Left cardiac atrium (tissue), 4 donors: ENCODE data around the gene WWC1. TPM values are rescaled to one million over a fixed set of nuclear protein-coding genes. Genes with fewer than 3 reads are reported as not detected.
A peak's percentile ranks its signal among the peaks of the same experiment; 100 is the strongest.
"Not testable (repeated sequence)": the region's sequence is repeated elsewhere in the genome, so short reads cannot be mapped to it uniquely, and the experiment has no call there.

Experiments
- ATAC-seq, 2 donors: fragments of 200-7000 bp; cut with Tn5 transposase; one replicate each; pipeline ENCODE4 v1.9.1; 2020; ENCODE audit warnings: mild to moderate bottlenecking in 2 of 2, moderate library complexity in 2 of 2
- DNase-seq: peaks from one replicate; pipeline ENCODE4 v3.0.0-alpha.2; 2020
- intact Hi-C, 2 donors: fragments of 100-400 bp; cut with DNase I; formaldehyde crosslinking; loops; one replicate each; pipeline versions ENCODE4 v1.14.1 to v1.15.1; 2022 to 2023
- total RNA-seq, 2 donors: library from RNA; stranded (reverse); fragmentation: NEBNext Ultra II Directional; extraction: Animal tissue kit (Norgen Biotek cat#: 25700); gene quantifications; one replicate each; pipeline ENCODE4 v1.2.1, GENCODE V29; 2021
- donor health status: DM: no; HTN: yes; CAD: no.
- donor health status: DM: no; HTN: yes; CAD: no; lungs with severe emphysema.
- donor health status: DM: yes; HTN: yes; CAD: no.
- donor health status: Dilated cardiomyopathy.

Gene WWC1
- total RNA-seq, 2 donors from 2014 or later: 3.4 to 6.2 TPM

DNA sequence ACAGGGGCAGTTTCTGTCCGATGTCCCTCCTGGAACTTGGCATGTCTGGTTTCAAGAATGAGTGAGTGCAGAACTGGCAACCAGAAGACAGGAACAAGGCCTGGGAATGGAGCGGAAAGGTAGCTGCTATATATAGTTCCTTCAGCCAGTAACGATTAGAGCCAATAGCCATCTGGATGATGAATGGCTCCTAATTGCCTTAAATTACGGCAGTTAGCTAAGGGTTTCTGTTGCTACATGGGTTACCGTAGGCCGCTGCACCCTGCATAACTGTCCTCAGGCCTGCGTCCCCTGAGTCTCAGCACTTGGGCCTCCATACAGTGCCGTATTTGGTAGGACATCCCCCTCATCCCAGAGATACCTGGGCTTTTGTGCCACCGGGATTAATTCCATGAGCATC is 29.4 kb downstream of the WWC1 start:
- DNase-seq (no peak), ATAC-seq (no peak)
- intact Hi-C loops: no loop called here

DNA sequence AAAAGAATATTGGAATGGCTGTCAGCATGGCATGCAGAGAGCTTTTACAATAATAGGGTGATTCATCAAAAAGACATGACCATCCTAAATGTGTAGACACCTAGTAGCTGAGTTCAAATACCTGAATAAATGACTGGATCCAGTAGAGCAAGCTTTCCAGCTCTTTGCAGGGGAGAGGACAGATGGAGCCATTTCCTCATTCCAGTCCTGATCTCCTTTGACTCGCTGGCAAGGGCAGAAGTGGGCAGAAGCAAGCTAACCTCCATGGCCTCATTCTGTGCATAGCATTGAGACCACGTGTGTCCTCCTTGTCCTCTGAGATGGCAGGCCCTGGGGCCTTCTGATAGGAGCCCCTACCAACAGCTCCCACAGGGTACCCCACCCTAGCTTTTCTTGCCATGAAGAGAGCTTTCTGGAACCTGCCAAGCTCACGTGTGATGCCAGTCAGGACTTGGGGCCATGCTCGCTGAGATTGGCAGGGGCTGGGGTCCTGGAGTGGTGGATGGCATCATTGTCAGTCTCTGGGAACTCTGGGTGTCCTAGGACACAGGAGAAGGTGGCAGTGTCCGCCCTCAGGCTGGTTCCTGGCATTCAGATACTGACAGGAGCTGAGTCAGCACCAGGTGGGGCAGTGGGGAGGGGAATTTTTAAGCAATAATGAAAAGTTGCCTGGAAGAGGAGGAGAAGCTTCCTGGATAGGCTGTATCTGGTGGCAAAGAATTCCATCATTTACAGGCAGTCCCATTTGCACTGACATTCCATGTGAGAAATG is 33.6 kb downstream of the WWC1 start:
- ATAC-seq (peak; percentile 44 to 81), DNase-seq (no peak)

DNA sequence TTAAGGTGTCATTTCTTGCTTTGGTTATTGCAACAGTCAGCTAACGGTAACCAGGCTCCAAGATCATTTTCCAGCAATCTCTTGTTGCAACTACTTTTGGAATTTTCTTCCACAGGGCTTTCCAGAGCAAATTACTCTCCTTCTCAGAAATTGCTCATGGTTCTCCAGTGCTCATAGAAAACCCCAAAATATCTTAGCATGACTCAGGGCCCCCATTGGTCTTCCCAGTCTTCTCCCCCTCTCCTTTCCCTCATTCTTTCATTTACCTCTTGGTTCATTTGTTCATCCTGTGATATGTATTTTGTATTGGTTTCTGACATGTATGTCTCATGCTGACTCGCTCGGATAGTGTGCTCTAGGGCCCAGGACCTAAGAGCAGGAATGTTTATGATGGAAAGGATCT is 35.6 kb downstream of the WWC1 start:
- ATAC-seq (no peak), DNase-seq (no peak)
- intact Hi-C loops: no loop called here

More for the DNA sequence above, 33.6 kb downstream of the WWC1 start:
- intact Hi-C loops: no loop called here

DNA sequence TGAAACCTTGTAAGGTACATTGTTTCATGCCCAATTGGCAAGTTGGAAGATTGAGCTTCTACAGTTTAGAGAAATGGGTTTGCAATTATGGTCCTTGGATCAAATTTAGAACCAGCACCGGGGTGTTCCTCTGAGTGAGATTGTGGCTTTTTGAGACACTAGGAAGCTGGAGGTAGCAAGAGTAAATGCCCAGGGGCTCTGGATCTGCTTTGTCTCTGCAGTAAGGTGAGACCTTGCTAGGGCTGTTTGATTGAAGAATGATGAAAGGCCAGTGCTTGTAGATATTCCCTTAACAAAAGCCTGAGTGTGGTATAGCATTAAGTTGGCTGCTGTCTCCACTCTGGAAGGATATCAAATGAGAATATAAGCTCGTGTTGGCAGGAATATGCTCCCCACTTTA is 36.0 kb downstream of the WWC1 start:
- ATAC-seq (no peak), DNase-seq (no peak)
- intact Hi-C loops: no loop called here

DNA sequence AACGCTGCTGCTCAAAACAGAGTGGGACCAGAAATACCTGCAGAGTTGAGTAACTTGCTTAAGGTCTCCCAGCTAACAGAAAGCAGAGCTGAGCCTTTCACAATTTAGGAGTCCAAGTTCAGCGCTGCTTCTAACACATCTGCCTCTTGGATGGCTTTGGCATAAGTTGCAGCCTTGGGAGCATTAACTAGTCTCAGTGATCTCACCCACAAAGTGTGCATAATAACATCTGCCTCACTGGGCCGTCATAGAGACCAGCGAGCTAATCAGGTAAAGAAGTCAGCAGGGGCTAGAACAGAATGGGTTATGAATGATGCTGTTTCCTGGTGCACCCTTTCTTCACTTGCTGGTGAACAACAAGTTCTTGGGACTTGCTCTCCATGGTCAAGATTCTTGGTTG is 36.5 kb downstream of the WWC1 start:
- DNase-seq (no peak), ATAC-seq (no peak)
- intact Hi-C loops: no loop called here

DNA sequence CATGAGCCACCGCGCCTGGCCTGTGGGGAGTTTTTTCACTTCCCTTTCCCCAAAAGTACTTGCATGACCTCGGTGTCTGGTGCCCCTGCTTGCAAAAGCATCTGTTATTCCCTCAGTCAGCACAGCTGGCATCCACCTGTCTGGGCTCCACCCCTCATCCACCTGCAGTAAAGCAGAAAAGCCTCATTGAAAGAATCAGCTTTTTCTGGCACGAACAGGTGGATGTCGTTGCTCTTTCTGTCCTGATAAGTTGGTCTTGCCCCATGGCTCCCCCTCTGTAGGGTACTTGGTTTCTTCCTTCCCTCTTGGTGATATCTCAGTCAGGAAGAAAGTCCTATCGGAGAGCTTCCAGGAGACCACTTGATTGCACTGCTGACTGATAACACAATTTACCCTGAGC is 37.4 kb downstream of the WWC1 start:
- ATAC-seq: no peak

DNA sequence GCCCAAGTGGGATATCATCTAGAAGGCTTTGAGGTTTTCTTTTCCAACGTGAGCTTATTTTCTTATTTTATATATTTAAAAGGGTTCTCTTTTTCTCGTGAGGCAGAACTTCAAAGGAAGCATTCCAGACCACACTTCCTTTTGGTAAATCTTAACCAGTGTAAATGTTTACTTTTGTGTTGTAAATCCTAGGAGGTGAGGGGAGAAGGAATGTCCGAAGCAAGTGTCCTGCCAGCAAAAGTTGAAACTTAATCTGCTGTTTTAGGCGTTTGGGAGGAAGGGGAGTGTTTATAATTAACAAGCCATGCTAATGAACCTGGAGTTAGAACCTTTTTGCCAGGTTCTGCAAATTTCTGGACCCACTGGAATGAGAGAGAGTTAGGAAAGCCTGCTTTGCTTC is 37.9 kb downstream of the WWC1 start:
- intact Hi-C loops: no loop called here
- ATAC-seq: no peak

More for the DNA sequence above, 37.4 kb downstream of the WWC1 start:
- DNase-seq: no peak
- intact Hi-C loops: no loop called here

DNA sequence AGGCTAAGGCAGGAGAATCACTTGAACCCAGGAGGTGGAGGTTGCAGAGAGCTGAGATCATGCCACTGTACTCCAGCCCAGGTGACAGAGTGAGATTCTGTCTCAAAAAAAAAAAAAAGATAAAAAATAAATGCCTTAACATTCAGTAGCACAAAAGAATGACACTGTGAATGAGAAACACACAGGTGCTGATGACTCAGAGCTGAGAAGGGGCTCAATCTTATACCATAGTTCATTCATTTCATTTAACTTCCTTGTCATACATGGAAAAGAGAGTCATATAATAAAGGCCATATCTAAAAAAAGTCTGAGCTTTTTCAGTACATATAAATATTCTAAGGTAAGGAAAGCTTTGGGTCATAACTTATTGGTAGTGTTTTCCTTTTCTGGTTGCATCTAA is 40.6 kb downstream of the WWC1 start:
- intact Hi-C loops: no loop called here
- DNase-seq (no peak), ATAC-seq (no peak)

More for the DNA sequence above, 37.9 kb downstream of the WWC1 start:
- DNase-seq: no peak

DNA sequence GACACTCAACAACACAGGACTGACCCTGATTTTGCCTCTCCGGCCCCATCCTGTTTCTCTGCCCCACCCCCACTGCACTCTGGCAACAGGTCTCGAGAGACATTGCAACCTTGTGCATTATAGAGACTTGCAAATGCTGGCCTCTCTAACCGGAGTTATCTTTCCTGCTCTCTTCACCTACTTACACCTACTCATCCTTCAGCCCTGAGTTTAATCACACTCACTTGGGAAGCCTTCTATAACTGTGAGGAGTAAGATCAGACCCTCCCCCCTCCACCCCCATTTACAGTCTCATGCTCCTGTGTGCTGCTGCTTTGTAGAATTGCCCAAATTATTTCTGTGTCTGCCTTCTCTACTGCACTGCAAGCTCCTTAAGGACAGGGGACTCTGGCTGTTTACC is 42.8 kb downstream of the WWC1 start:
- DNase-seq: no peak
- intact Hi-C loops: no loop called here
- ATAC-seq: peak; percentile 15 to 32

DNA sequence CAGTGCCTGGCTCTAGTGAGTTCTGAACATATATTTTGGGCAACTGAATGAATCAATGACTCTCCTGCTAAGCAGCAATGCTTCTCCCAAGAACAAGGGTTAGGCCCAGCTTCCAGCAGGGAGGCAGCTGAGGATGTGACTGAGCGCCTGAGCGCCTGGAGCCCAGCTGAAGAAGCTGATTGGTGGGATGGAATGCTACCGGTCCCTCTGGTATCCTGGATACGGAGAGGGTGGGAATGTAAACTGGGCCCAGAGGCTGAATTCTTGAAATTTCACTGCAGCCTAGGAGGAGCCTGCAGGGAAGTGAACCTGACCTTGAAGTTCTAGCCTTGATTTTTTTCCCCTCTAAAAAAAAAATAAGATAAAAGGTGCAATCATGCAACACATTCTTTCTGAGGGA is 43.2 kb downstream of the WWC1 start:
- DNase-seq: no peak
- intact Hi-C loops: no loop called here
- peak; percentile 44 to 91 for ATAC-seq

DNA sequence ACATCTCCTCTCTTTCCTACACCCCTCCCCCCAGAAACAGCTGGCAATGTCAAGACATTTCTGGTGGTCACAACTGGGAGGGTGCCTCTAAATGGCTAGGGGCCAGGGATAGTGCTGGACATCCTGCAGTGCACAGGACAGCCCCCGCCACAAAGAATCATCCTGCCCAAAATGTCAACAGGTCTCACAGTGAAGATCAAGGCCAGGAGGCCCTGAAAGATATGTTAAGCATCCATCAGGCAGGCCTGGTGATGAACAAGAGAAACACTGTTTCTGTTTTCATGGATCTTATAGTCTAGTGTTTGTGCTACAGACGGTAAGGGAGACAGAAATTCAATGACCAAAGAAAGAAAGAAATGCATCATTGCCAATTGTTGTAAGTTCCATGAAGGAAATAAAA is 45.9 kb downstream of the WWC1 start:
- ATAC-seq (no peak), DNase-seq (no peak)
- intact Hi-C loops: no loop called here

DNA sequence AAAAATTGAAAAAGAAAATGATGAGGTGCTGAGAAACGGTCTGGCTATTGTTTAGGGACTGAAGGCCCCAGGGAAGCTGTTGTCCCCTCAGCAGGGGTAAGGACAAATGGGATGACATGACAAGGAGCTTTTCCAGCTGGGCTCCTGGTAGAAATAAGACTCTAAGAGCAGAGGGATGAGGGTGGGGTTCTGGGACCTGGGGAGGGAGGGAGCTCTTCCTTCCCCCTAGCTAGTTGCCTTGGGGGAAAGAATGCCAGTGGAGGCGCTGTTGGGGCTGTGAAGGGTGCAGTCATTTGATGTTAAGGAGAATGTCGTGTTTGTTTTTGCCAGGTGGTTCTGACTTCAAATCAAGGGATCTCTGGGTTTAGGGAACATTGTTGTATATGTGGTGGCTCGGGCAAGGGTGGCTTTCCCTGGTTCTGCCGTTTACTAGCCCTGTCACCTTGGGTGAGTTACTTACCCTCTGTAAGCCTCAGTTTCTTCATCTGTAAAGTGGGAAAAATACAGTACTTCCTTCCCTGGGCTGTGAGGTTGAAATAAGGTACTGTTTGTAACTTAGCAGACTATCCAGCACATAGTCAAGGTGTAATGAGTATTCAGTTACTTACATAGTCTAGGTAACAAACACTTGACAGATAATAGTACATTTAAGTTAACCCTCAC is 47.8 kb downstream of the WWC1 start:
- DNase-seq (no peak), ATAC-seq (no peak)

DNA sequence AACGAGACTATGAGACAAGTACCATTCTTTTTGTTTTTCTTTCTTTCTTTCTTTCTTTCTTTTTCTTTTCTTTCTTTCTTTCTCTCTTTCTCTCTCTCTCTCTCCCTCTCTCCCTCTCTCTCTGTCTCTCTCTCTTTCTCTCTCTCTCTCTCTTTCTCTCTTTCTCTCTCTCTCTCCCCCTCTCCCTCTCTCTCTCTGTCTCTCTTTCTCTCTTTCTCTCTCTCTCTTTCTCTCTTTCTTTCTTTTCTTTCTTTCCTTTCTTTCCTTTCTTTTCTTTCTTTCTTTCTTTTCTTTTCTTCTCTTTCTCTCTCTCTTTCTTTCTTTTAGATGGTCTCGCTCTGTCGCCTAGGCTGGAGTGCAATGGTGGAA is 48.3 kb downstream of the WWC1 start:
- DNase-seq, intact Hi-C loops, ATAC-seq: not testable (repeated sequence)

More for the DNA sequence above, 47.8 kb downstream of the WWC1 start:
- intact Hi-C loops: no loop called here

DNA sequence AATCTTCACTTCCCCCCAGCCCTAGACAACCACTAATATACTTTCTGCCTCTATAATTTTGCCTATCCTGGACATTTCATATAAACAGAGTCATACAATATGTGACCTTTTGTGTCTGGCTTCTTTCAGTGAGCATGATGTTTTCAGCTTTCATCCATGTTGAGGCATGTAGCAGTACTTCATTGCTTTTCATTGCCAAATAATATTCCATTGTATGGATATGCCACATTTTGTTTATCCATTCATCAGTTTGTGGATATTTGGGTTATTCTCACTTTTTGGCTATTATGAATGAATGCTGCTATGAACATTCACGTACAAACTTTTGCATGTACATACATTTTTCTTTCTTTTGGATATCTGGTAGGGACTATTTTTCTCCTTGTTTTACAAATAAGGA is 49.0 kb downstream of the WWC1 start:
- ATAC-seq: no peak
- no peak for DNase-seq
- intact Hi-C loops: no loop called here

DNA sequence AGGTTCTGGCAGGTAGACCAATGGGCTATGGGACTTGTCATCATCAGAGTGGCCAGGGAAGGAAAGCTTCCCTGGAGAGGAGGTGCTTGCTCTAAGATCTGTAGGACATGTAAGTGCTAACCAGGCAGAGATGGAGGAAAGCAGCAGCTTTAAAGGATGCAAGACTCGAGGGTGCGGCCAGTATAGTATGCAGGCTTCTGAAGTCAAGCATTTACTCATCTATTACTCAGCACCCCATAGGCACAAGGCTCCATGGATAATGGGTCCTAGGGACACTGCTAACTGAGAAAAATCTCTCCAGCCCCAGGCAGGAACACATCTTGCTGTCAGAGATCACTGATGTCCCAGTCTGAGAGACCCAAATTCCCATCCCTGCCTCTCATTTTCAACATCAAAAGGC is 49.7 kb downstream of the WWC1 start:
- intact Hi-C loops: no loop called here
- no peak for ATAC-seq
- no peak for DNase-seq

DNA sequence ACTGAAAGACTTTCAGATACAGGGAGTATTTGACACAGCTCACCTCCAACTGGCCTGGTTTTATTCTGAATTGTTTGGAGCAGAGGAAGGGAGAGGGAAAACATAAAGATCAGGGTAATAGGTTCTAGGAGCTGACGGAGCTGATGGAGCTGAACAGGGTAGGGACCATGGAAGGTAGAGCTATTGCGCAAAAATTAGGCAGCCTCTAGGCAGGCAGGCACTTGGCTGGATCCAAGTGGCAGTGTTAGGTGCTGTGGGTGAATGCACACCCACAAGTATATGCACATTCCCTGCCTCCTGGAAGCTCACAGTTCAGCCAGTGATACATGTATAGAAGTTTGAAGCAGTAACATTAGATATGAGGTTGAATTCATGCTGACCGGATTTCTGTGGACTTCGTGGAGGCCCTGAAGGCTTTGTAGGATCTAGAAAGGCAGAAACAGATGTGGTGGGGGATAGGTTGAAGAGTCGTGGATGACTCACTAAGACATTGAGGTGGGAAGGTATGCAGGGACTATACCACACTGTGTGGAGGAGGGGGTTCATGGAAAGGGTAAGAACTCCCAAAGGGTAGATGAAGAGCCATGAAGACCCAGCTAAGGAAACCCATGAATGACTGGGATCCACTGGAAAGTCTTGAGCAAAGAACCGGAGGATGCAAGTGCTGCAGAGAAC is 50.8 kb downstream of the WWC1 start:
- intact Hi-C loops: no loop called here
- no peak for ATAC-seq

DNA sequence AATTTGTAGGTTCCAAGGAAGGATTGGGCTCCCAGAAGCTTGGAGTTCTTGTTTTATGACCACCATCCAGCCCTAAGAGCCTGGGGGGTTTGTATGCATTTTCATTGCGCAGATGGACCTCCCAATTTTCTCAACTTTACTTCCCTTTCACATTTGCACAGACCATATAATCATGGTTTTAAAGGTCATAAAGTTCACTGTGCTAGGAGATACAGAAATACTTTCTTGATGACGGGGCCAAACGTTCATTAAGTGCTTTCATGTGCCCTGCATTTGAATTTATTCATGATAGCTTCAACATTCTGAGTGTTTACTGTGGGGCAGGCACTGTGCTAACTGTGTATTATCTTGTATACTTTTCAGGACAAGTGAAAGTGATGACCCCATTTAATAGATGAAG is 51.5 kb downstream of the WWC1 start:
- intact Hi-C loops: no loop called here
- ATAC-seq: no peak
- DNase-seq: no peak

More for the DNA sequence above, 50.8 kb downstream of the WWC1 start:
- no peak for DNase-seq

DNA sequence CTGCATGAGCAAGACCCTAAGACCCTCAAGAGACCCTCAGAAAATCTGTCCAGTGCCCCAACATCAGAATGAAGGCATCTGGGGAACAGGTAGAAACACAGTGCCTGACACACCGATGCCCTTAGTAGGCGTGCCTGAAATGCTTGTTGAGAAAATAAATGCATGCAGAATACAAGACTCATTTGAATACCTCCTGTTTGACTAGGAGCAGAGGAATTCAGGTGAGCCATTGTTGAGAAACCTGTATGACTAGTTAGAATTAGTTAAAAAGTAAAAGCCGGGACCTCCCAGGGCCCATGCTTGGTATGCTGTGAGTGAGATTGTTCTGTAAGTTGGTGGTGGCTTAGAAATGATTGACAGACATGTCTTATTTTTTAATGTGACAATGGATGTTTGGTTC is 55.0 kb downstream of the WWC1 start:
- DNase-seq: no peak
- no peak for ATAC-seq
- intact Hi-C loops: no loop called here

DNA sequence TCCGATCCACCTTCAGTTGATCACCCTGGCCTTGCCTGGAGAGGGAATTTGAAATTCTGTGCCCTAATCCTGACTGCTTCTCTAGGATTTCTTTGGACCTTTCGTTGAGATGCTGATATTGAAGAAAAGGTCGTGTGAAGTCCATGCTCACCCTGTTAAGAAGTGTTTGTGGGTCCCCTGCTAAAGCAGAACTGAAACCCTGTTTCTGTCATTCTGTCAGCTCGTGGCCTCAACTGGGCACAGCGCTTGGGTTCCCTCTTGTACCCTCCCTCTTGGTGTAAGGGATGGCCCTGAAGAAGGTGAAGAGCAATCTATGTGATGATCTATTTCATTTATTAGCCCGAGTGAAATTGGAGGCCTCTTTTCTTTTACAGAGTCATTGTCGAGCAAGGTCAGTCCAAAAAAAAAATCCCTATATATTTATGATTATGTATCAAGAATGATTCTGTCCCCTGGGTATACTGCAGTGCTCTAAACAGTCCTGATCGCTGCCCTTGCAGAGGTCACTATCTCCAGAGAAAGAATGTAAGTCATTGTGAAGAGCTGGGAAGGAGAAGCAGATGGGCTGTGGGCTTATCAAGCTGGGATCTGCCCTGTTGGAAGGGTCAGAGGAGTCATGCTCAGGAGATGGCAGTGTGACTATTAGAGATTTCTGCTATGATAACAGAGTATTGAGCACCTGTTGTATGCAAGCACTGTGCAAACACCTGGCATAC is 56.1 kb downstream of the WWC1 start:
- intact Hi-C loops: no loop called here
- DNase-seq (no peak), ATAC-seq (no peak)

DNA sequence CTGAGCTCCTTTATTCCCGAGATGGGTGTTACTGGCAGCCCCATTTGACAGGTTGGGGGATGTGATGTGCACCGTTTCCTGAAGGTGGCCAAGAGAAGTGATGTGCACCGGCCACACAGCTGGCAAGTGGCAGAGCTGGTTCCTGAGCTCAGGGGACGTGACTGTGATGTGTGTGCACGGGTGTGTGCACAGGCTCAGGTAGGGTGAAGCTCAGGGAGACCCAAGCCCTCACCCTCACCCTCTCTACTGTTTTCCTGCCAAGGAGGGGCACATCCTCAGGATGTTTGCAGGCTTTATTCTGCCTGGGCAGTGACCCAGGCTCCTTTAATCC is 56.6 kb downstream of the WWC1 start:
- no peak for ATAC-seq
- DNase-seq: no peak
- intact Hi-C loops: no loop called here
